ENCODE results near the gene CSF3. TPM values are rescaled to one million over a fixed set of nuclear protein-coding genes. Genes with fewer than 3 reads are reported as not detected.

Gene CSF3
- total and polyA plus RNA-seq, 11 donors: 0.14 to 1.3 (median 0.63) TPM; not detected in 7

- no peaks in the 10 kb centered on the region for H3K36me3 ChIP-seq
- 77 to 84% (median 82%) methylated on average over 11 of the region's 11 CpGs for WGBS, 4 donors
- no peak for TF ChIP-seq POLR2A (IDR thresholded peaks at IDR 0.05)
- no peak for TF ChIP-seq CTCF (IDR thresholded peaks at IDR 0.05)
- H3K27me3 ChIP-seq: no peaks in the 10 kb centered on the region
- peak overlapping the region in 2 of 12 donors; percentile 96 to 98 for H3K27ac ChIP-seq
- H3K9me3 ChIP-seq: no peaks in the 10 kb centered on the region
- H3K4me1 ChIP-seq: peaks cover 3 to 53% (median 38%) of the 10 kb centered on the region in 12 donors
- peak in 1 of 5 donors; percentile 40 for DNase-seq
- intact Hi-C loops (cut with DNase I): loop anchor here in 4 of 10 donors (5.0 kb wide), 2 partner anchors 36 to 51 kb away; no protein-coding TSS in a partner anchor
- ATAC-seq: no peak
- no peak overlapping the region for H3K4me3 ChIP-seq
Measured at GRCh38 chr17:40060887-40061608, 45.8 kb downstream of the CSF3 start.

- peak in 1 of 5 donors; percentile 42 for DNase-seq
- no peak for ATAC-seq
- Histone ChIP-seq H3K4me1 (peaks cover 3 to 55% (median 41%) of the 10 kb centered on the region in 12 donors), H3K9me3 (no peaks in the 10 kb centered on the region), H3K27me3 (no peaks in the 10 kb centered on the region), H3K27ac (peak overlapping the region in 6 of 12 donors; percentile 96 to 100 (median 98)), H3K4me3 (no peak overlapping the region), H3K36me3 (no peaks in the 10 kb centered on the region)
- intact Hi-C loops (cut with DNase I): loop anchor here in 8 of 10 donors (1.0 to 5.0 kb wide), 7 partner anchors 15 to 51 kb away; no protein-coding TSS in a partner anchor
- 83 to 97% (median 85%) methylated on average over 10 of the region's 10 CpGs for WGBS, 4 donors
- TF ChIP-seq POLR2A (IDR thresholded peaks at IDR 0.05) (no peak), CTCF (IDR thresholded peaks at IDR 0.05) (no peak)
Measured at GRCh38 chr17:40061609-40062038, 46.4 kb downstream of the CSF3 start.

- Histone ChIP-seq H3K4me1 (peaks cover 3 to 61% (median 48%) of the 10 kb centered on the region in 12 donors), H3K27ac (peak within 1 kb of the TSS; percentile 95 to 100 (median 98)), H3K36me3 (no peaks in the 10 kb centered on the region), H3K4me3 (peak within 1 kb of the TSS; percentile 78 to 100 (median 96)), H3K27me3 (no peaks in the 10 kb centered on the region), H3K9me3 (no peaks in the 10 kb centered on the region)
- WGBS, 4 donors: 0 to 2% (median 1%) methylated on average over 26 to 81 of the region's 83 CpGs
- ATAC-seq (peak; percentile 19 to 82 (median 74)), DNase-seq (peak; percentile 74 to 89 (median 86))
- TF ChIP-seq POLR2A (IDR thresholded peaks at IDR 0.05): no peak
- peak in 3 of 12 donors; percentile 17 to 30 (median 30) for TF ChIP-seq CTCF (IDR thresholded peaks at IDR 0.05)
- intact Hi-C loops (cut with DNase I): loop anchor here in 8 of 10 donors (1.0 to 5.0 kb wide), 7 partner anchors 14 to 50 kb away; no protein-coding TSS in a partner anchor
Measured at GRCh38 chr17:40062329-40063186, 47.3 kb downstream of the CSF3 start, which contains the start of gene THRA. Gene THRA, plus strand, starts transcription at chr17:40062965. Its CDS starts 11,524 bp downstream, at chr17:40074489.

Measured in heart left ventricle (tissue), 16 donors.